DOHH2 (cell line): ENCODE results near the gene PARP8.

Source experiments
- CTCF ChIP-seq: fragments of 200-600 bp; sonication (generic); IDR thresholded peaks from one replicate; pipeline ENCODE4 v1.5.1; 2014; ENCODE audit warnings: antibody characterized with exemption, mild to moderate bottlenecking, low read depth, low read length; ENCODE audit not compliant: poor library complexity, severe bottlenecking
- EZH2phosphoT487 ChIP-seq: fragments of 200-600 bp; sonication (generic); IDR thresholded peaks from 2 replicates; pipeline ENCODE4 v1.6.1; 2017; ENCODE audit warnings: borderline replicate concordance, mild to moderate bottlenecking, antibody characterized with exemption, low read length, moderate library complexity, mixed read lengths

DNA sequence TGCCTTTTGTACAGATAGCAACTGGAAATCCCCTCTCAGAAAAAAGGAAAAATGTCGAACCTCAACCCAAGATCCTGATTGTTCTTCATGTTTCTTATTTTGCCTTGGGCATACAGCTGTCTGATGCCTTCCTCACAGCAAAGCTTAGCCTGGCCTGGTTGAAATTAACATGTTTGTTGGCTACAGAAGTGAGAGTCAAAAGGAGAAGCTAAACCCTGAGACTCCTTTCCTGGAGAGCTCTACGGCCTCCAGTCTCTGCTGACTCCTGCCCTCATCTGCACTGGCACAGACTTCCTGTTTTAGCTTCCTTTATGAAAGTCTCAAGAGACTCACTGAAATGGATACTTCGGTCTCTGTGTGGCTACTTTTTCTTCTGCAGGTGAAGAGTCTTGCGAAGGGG is 186.7 kb downstream of the PARP8 start:
- TF ChIP-seq CTCF = no peak
- no peak for TF ChIP-seq EZH2phosphoT487
